Ishikawa (cell line): ENCODE measurements around the gene PHRF1.

ENCODE experiments used
- CEBPB ChIP-seq: IDR thresholded peaks from 2 replicates; pipeline ENCODE4 v1.6.1; 2012
- CREB1 ChIP-seq: IDR thresholded peaks from 2 replicates; pipeline ENCODE4 v1.6.1; 2012; ENCODE audit warnings: low read depth
- FOXM1 ChIP-seq: IDR thresholded peaks from 2 replicates; pipeline ENCODE4 v1.6.1; 2012; ENCODE audit warnings: low read depth, borderline replicate concordance
- MAX ChIP-seq: IDR thresholded peaks from 2 replicates; pipeline ENCODE4 v1.6.1; 2012
- RAD21 ChIP-seq: IDR thresholded peaks from 2 replicates; pipeline ENCODE4 v1.6.1; 2012; ENCODE audit warnings: low read depth
- TAF1 ChIP-seq: IDR thresholded peaks from 2 replicates; pipeline ENCODE4 v1.6.1; 2012; ENCODE audit warnings: low read depth, mild to moderate bottlenecking
- TCF12 ChIP-seq: IDR thresholded peaks from 2 replicates; pipeline ENCODE4 v1.6.1; 2012; ENCODE audit warnings: low read depth
- TEAD4 ChIP-seq: IDR thresholded peaks from 2 replicates; pipeline ENCODE4 v1.6.1; 2012
- USF1 ChIP-seq: IDR thresholded peaks from 2 replicates; pipeline ENCODE4 v1.6.1; 2012
- YY1 ChIP-seq: IDR thresholded peaks from 2 replicates; pipeline ENCODE4 v1.6.1; 2012; ENCODE audit warnings: low read depth

- no peak for TF ChIP-seq RAD21
- no peak for TF ChIP-seq TAF1
- TF ChIP-seq USF1, result no peak
- no peak for TF ChIP-seq FOXM1
- TF ChIP-seq MAX, result no peak
- no peak for TF ChIP-seq TCF12
- TF ChIP-seq YY1, result no peak
- TF ChIP-seq CEBPB, result no peak
- TF ChIP-seq TEAD4, result no peak
- TF ChIP-seq CREB1, result no peak
These were observed 51.8 kb downstream of the PHRF1 start for GRCh38 chr11:628056-628455.
